Skin of body (tissue), 3 donors: Measurements from ENCODE around the gene DIDO1. TPM values are rescaled to one million over a fixed set of nuclear protein-coding genes. Genes with fewer than 3 reads are reported as not detected.

ENCODE experiments used
- DNase-seq: peaks from one replicate; lab custom pipeline; 2025; lab: John Stamatoyannopoulos, UW
- small RNA-seq: library from RNA; depleted of rRNA; stranded (forward); fragments of <200 nt; gene quantifications from one replicate; pipeline ENCODE3, GENCODE V24; 2014; ENCODE audit warnings: low replicate concordance
- total RNA-seq: library from RNA; depleted of rRNA; stranded (reverse); fragments of >200 nt; gene quantifications from one replicate; pipeline ENCODE4 v1.2.3, GENCODE V29; 2014

DIDO1 gene
- total RNA-seq, 1 donor from 2014 or later: 34.4 TPM

DNA sequence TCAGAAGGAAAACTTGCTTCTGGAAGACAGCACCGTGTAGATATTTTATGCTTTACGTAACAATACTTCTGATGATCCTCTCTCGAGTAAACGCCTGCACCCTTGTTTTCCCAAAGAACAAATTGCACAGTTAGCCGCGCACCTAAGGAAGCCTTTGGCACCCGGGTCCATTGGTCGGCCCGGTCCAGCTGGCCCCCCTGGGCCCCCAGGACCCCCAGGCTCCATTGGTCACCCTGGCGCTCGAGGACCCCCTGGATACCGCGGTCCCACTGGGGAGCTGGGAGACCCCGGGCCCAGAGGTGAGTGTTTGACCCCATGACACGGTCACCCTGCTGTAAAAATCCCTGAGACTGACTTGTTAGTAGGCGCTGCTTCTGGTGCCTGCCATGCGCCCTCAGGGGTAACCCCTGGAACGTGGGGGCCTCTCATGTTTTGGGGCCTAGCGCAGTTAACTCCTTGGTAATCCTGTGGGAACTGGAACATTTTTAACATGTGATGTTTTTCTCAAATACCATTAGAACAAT, 89.3 kb downstream of the DIDO1 start:
- DNase-seq: no peak

DNA sequence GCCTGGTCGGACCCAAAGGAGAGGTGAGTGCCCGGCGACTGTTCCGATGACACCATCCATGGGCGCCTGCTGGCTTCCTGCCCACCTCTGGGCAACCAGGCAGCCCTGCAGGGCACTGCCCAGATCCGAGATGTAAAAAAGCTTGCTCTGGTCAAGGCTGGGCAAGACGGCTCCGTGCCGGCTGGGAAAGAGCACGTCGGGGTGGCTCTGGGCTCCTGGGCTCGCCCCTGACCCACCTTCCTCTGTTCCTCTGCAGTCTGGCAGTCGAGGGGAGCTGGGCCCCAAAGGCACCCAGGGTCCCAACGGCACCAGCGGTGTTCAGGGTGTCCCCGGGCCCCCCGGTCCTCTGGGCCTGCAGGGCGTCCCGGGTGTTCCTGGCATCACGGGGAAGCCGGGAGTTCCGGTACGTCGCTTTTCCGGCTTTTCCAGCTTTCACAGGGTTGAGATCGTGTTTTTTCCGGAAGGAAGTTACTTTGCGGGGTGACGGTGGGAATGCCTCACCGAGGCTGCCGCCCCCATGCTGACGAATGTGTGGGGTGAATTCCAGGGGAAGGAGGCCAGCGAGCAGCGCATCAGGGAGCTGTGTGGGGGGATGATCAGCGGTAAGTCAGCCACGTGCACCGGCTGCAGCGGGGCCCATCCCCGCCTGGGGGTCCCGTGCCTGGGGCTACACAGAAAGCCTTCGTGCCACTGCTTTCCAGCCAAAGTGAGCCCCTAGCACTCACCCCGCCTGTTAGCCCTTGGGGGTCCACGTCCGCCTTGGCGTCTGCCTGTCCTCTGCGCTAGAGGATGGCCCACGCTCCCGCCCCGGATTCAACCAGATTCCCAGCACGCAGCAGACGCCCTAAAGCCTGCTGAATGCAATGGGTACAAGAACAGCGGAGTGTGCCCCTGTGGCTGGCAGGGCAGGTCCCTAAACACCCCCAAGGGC, 90.1 kb downstream of the DIDO1 start:
- no peak for DNase-seq

DNA sequence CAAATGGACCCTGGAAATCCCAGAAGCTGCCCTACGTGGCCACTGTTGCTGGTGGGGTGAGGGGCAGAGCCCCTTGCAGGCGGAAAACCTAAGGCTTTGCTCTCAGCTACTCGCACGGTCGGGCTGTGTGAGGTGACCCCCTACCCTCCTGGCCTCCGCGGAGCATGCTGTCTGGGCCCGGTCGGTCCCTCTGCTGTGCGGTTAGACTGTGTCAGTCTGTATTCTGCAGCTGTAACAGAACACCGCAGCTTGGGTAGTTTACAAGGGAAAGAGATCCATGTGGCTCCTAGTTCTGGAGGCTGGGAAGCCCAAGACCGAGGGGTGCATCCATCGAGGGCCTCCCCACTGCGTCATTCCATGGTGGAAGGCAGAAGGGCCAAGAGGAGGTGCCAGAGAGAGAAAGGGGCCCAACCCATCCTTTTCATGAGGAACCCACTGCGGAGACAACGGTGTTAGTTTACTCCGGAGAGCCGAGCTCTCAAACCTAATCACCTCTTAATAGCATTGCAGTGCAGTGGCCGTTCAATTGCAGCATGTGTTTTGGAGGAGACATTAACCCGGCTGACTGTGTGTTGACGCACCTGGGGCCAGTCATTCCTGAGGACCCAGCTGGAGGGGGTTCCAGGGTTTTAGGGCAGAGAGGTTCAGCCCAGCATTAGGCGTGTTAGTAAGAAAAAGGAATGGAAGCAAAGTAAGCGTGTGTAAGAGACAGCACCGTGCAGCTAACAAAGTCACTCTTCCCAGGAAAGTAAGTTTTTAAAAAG, 91.2 kb downstream of the DIDO1 start:
- DNase-seq: no peak

DNA sequence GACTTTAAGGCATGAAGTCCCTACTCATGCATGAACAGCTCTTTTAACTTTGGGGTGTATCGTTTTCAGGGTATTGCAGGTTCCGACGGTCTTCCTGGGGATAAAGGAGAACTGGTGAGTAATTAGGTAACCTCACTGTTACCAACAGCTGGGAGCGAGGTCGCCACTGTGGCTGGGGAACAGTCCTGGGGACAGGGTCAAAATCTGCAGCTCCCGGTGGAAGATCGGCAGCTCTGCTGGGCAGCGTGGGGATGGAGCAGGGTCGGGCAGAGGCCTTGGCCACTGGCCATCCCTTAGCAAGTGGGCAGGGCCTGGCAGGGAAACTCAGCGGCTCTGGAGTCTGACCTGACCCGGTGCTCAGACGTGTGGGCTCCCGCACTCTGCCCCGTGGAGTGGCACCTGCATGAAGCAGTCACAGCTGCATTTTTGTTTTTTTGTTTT, 93.3 kb downstream of the DIDO1 start:
- no peak for DNase-seq

DNA sequence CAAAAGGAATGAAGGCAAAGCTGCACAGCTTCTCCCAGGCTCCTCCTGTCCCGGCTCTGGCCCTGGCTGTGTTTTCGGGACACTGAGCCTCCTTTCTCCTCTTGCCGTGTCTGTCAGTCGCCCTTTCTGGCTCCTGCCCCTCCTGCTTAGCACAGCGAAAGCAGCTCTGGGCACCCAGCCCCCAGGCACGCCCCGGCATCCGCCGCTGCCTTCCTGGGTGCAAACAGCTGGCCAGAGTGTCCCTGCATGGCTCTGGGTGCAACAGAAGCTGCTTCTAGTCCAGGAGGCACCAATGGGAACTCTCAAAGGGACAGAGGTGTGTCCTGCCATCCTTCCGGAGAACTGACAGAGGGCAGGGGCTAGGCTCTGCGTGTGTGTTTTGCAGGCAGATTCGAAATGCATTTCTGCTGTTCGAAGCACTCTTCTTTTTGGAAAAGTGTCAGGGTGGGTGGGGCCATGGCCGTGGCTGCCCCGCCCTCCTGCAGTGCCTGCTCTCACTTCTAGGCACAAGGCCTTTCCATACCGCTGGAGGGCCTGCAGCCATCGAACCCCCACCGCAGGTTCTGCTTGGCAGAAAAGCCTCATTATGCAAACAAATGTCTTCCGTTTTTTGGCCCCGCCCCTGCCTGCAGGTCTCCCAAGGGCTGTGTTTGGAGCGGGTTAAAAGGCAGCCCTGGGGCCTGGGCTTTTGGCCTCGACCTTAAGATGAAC, 93.9 kb downstream of the DIDO1 start:
- DNase-seq: no peak

DNA sequence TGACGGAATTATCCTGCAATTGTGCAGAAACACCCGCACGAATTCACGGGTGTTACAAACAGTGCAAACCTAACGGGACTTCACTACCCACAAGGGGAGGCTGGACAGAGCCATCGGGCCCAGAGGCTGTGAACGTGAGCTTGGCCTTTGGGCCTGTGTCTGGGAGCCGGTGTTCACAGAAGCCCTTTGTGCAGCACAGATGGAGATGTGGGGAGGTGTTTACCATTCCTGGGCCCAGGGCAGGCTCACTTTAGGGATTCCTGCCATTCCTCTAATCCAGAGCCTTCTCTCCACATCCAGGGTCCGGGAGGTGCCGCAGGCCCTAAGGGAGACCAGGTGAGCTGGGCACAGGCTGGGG, 94.5 kb downstream of the DIDO1 start:
- no peak for DNase-seq

DNA sequence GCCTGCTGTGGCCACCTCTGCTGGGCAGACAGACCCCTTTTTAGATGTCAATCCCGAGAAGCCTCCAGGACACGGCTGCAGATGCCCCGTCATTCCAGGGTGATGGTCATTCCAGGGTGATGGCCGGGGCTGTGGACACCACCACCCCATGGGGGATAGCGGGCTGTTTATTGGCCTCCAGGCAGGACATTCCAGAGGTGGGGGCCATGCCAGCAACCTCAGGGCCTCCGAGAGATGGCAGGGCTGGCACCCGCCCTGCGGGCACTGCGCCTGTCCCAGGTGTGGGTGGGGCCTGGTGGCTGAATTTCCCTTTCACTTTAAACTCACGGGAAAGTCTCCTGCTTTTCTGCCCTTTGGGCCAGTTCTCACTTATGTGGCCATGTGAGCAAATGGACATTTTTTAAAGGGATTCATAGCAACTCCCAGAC, 94.9 kb downstream of the DIDO1 start:
- no peak for DNase-seq

DNA sequence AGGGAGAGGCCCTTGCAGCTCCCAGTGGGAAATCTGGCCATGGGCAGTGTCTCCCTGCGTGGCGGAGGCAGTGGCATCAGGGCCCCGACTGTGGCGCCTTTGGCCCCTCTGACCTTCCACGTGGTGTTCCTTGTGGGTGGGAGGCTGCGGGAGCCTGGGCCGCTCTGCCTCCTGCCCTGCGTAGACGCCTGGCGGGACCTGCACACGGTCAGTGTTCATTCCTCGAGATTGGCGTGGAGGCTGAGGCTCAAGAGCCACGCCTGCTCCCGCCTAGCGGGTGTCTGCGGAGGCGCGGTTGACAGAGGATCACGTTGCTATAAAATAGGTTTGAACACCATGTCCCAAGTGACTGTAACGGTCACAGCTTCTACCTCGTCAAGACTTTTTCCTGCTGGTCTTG, 95.5 kb downstream of the DIDO1 start:
- no peak for DNase-seq

DNA sequence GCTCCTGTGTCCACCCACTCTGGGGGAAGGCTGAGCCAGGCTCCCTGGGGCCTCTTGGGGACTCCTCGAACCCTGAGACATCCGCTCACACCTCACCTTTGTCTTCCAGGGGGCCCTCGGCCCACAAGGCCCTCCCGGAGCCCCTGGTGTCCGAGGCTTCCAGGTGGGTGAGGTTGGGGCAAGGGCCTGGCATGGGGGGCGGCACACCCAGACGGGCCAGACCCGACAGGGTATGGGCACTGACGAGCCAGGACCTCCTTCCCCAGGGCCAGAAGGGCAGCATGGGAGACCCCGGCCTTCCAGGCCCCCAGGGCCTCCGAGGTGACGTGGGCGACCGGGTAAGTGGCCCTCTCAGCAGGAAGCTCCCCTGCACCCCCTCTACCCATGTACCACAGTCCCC, 96.1 kb downstream of the DIDO1 start:
- no peak for DNase-seq

DNA sequence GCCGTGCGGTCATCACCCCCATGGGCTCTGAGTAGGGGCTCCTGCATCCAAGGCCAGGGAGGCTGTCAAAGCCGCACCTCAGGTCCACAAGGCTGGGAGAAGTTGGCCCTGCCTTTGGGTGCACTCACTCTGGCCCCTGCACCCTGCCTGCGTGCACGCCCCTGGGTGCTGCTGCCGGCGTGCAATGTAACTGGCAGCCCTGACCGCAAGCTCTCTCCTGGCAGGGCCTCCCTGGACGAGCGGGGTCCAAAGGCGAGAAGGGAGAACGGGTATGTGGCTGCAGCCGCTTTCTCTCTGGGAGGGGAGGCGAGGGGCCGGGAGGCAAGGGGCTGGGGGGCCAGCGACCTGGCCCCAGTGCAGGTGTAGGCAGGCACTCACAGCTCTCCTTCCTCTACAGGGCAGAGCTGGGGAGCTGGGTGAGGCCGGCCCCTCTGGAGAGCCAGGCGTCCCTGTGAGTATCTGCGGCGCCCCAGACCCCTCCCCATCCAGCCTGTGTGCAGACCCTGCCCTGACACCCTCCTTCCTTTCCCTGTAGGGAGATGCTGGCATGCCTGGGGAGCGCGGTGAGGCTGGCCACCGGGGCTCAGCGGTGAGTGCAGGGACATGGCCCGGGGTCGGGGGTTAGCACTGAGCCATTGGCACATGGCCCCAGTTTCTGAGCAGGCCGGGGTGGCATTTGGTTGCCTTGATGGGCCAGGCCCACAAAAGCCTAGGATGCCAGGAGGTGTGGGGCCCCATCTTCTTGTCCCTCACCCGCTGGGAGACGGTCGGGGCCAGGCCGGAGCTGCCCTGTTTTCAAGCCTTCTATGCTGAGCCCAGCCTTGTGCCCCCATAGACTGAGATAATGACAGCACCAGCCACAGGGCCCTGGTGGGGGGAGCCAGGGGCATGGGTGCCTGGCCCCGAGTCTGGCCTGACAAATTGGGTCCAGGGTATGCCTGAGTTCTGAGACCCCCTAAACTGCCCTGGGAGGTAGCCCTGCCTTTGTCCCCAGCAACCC, 96.8 kb downstream of the DIDO1 start:
- DNase-seq: no peak

DNA sequence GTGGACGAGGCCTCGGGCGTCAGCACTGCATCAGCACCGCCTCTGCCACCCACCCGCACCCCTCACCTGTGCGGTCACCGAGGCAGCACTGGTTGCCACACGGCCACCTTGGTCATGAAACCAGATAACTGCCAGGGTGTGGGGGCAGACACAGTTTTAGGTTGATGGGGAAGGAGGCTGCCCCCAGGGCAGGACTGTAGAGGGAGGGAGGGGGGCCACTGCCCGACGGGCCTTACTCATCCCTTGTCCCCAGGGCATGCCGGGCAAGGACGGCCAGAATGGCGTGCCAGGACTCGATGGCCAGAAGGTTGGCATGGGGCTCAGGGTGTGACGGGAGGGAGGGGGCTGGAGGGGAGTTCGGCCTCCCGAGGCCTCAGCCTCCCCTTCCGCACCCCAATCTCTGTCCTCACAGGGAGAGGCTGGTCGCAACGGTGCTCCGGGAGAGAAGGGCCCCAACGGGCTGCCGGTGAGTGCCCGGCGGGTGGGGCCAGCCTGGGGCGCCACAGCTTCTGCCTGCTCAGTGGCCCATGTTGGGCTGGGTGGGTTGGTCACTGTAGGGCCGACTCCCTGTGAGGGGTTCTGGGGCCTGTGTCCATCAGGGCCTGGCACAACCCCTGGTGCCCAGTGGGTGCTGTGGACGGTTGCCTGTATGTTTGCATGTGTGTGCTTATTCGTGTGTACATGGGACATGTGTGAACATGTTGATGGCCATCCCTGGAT, 97.6 kb downstream of the DIDO1 start:
- no peak for DNase-seq

DNA sequence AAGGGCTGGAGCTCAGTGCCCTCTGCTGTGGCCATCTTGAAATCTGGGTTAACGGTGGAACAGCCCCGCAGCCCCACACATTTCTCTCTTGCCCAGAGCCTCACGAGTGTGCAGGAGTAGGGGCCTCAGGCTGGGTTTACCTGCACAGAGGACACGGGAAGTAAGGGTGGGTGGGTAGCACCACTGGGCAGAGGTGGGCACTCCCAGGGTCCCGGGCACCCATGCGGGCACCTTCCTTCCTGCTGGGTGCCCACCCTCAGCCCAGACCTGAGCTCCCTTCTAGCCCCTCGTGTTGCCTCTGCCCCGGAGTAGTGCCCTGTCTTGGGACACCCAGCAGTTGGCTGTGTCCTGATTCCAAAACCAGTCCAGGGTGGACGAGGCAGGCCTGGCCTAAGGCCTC, 98.3 kb downstream of the DIDO1 start:
- DNase-seq: no peak

Small RNA genes within 50 kb of the gene (small RNA-seq; reads per million reads assigned to genes)
- gene DPH3P1: not detected

Other genes starting within 250 kb of the DIDO1 start
- gene NTSR1, start 217.7 kb downstream of the DIDO1 start, total RNA-seq: 0.10 TPM
- gene MRGBP, start 130.0 kb downstream of the DIDO1 start, total RNA-seq: 9.3 TPM
- 17.8 TPM for gene OGFR, start 121.7 kb downstream of the DIDO1 start, total RNA-seq
- 17.8 TPM for gene COL9A3, start 109.5 kb downstream of the DIDO1 start, total RNA-seq
- 11.3 TPM for gene TCFL5, start 64.7 kb downstream of the DIDO1 start, total RNA-seq
- gene GID8, start 11.6 kb upstream of the DIDO1 start, total RNA-seq: 41.8 TPM
- gene SLC17A9, start 26.2 kb upstream of the DIDO1 start, total RNA-seq: 4.7 TPM
- gene BHLHE23, start 80.5 kb upstream of the DIDO1 start, total RNA-seq: not detected